HG03060 (cell line): Measurements from ENCODE around the gene G6PC3.

ENCODE experiments used
- ATAC-seq: cut with Tn5 transposase; IDR thresholded peaks from one replicate; pipeline ENCODE4 v1.9.1; 2021; ENCODE audit warnings: low read depth, moderate number of reproducible peaks; ENCODE audit not compliant: unreplicated experiment

The G6PC3 gene

GRCh38 chr17:44059101-44059892, 11.2 kb upstream of the G6PC3 start:
- ATAC-seq, result no peak

- no peak for ATAC-seq
These were observed 9.1 kb upstream of the G6PC3 start for GRCh38 chr17:44061446-44061845.

- ATAC-seq, result no peak
These were observed 7.7 kb upstream of the G6PC3 start for GRCh38 chr17:44062871-44063270.

- ATAC-seq, result no peak
These were observed 6.6 kb upstream of the G6PC3 start for GRCh38 chr17:44063704-44064639.

- ATAC-seq, result no peak
These were observed 4.8 kb upstream of the G6PC3 start for GRCh38 chr17:44065668-44066203.

- no peak for ATAC-seq
These were observed 4.2 kb upstream of the G6PC3 start, which contains the start of gene LSM12 for GRCh38 chr17:44066204-44066930. Gene LSM12, minus strand, starts transcription at chr17:44066671. Its CDS starts 84 bp downstream, at chr17:44066587.

- no peak for ATAC-seq
These were observed 3.0 kb upstream of the G6PC3 start for GRCh38 chr17:44067545-44067940.

- no peak for ATAC-seq
These were observed 521 bp upstream of the G6PC3 start for GRCh38 chr17:44069974-44070454.

- no peak for ATAC-seq
These were observed 624 bp downstream of the G6PC3 start for GRCh38 chr17:44071198-44071520.

- ATAC-seq, result no peak
These were observed 1.2 kb downstream of the G6PC3 start for GRCh38 chr17:44071772-44072171.

- no peak for ATAC-seq
These were observed 3.8 kb downstream of the G6PC3 start for GRCh38 chr17:44074231-44074910.

GRCh38 chr17:44074911-44075285, 4.4 kb downstream of the G6PC3 start:
- no peak for ATAC-seq

- no peak for ATAC-seq
These were observed 5.2 kb downstream of the G6PC3 start for GRCh38 chr17:44075598-44076293.

- no peak for ATAC-seq
These were observed 6.4 kb downstream of the G6PC3 start for GRCh38 chr17:44076716-44077594.

- no peak for ATAC-seq
These were observed 7.0 kb downstream of the G6PC3 start for GRCh38 chr17:44077595-44077909.

GRCh38 chr17:44078412-44078811, 7.9 kb downstream of the G6PC3 start:
- no peak for ATAC-seq

GRCh38 chr17:44079877-44080821, 9.6 kb downstream of the G6PC3 start:
- no peak for ATAC-seq

- no peak for ATAC-seq
These were observed 11.1 kb downstream of the G6PC3 start for GRCh38 chr17:44081681-44082080.
